Brain pericyte (primary cell): Measurements from ENCODE around the gene EDN1.
"Not testable (repeated sequence)": the region's sequence is repeated elsewhere in the genome, so short reads cannot be mapped to it uniquely, and the experiment has no call there.

Experiments
- DNase-seq: peaks from one replicate; pipeline ENCODE4 v3.0.0-alpha.2; 2012; ENCODE audit warnings: low read depth, low spot score

The EDN1 gene

GRCh38 chr6:12293931-12294807 lies 4.0 kb downstream of the EDN1 start:
- no peak for DNase-seq

GRCh38 chr6:12294851-12295536 lies 4.8 kb downstream of the EDN1 start:
- no peak for DNase-seq

GRCh38 chr6:12295558-12296254 lies 5.5 kb downstream of the EDN1 start:
- DNase-seq = no peak

- no peak for DNase-seq
Observed at GRCh38 chr6:12296255-12296573, 6.1 kb downstream of the EDN1 start.

- DNase-seq = no peak
Observed at GRCh38 chr6:12296604-12297003, 6.4 kb downstream of the EDN1 start.

- DNase-seq = no peak
Observed at GRCh38 chr6:12297363-12298016, 7.3 kb downstream of the EDN1 start.

- no peak for DNase-seq
Observed at GRCh38 chr6:12298017-12298978, 8.1 kb downstream of the EDN1 start.

- DNase-seq = no peak
Observed at GRCh38 chr6:12298995-12299394, 8.8 kb downstream of the EDN1 start.

- DNase-seq = no peak
Observed at GRCh38 chr6:12301018-12301417, 10.9 kb downstream of the EDN1 start.

GRCh38 chr6:12304487-12304886 lies 14.3 kb downstream of the EDN1 start:
- DNase-seq = no peak

- DNase-seq = no peak
Observed at GRCh38 chr6:12309070-12309469, 18.9 kb downstream of the EDN1 start.

- DNase-seq = no peak
Observed at GRCh38 chr6:12311106-12311505, 20.9 kb downstream of the EDN1 start.

GRCh38 chr6:12312736-12313135 lies 22.6 kb downstream of the EDN1 start:
- DNase-seq = no peak

- no peak for DNase-seq
Observed at GRCh38 chr6:12313306-12313991, 23.3 kb downstream of the EDN1 start.

GRCh38 chr6:12313992-12314589 lies 23.9 kb downstream of the EDN1 start:
- DNase-seq = no peak

- DNase-seq = no peak
Observed at GRCh38 chr6:12314751-12315150, 24.6 kb downstream of the EDN1 start.

- DNase-seq = no peak
Observed at GRCh38 chr6:12315292-12316081, 25.3 kb downstream of the EDN1 start.

GRCh38 chr6:12318749-12319148 lies 28.6 kb downstream of the EDN1 start:
- no peak for DNase-seq

- DNase-seq = not testable (repeated sequence)
Observed at GRCh38 chr6:12320074-12320473, 29.9 kb downstream of the EDN1 start.
